Kidney (tissue), 14 donors: ENCODE results near the gene SPINK7. TPM values are rescaled to one million over a fixed set of nuclear protein-coding genes. Genes with fewer than 3 reads are reported as not detected.

Source experiments
- DNase-seq, 5 donors: peaks; one replicate each; pipeline ENCODE4 v3.0.0-alpha.2; 2013 to 2020
- FAIRE-seq: peaks from 2 replicates; lab custom pipeline; 2012; peaks lifted over from hg19 to GRCh38; lab: Jason Lieb, UNC
- H3K27ac ChIP-seq, 2 donors: one replicate each; pipeline ENCODE4 v1.7.0; 2013; ENCODE audit warnings: low read depth in 2 of 2, low read length in 2 of 2, inconsistent platforms in 1 of 2
- H3K27me3 ChIP-seq: one replicate; pipeline ENCODE4 v1.7.1; 2013; ENCODE audit warnings: low read length, inconsistent platforms; ENCODE audit not compliant: control insufficient read depth, insufficient read depth
- H3K36me3 ChIP-seq, 3 donors: one replicate each; pipeline versions ENCODE4 v1.7.0 to v1.7.1; 2013; ENCODE audit warnings: low read length in 3 of 3, control low read depth in 1 of 3, inconsistent platforms in 1 of 3; ENCODE audit not compliant: insufficient read depth in 3 of 3, control insufficient read depth in 2 of 3
- H3K4me1 ChIP-seq, 3 donors: one replicate each; pipeline versions ENCODE4 v1.7.0 to v1.7.1; 2013; ENCODE audit warnings: low read length in 3 of 3, inconsistent platforms in 1 of 3, low read depth in 1 of 3; ENCODE audit not compliant: control insufficient read depth in 2 of 3, insufficient read depth in 2 of 3
- H3K4me3 ChIP-seq, 3 donors: one replicate each; pipeline versions ENCODE4 v1.7.0 to v1.8.1; 2013; ENCODE audit warnings: low read length in 3 of 3, control low read depth in 1 of 3, inconsistent platforms in 1 of 3
- H3K9ac ChIP-seq, 3 donors: one replicate each; pipeline versions ENCODE4 v1.7.0 to v1.7.1; 2013; ENCODE audit warnings: low read length in 3 of 3, control low read depth in 1 of 3, inconsistent platforms in 1 of 3
- H3K9me3 ChIP-seq, 3 donors: one replicate each; pipeline versions ENCODE4 v1.7.0 to v1.7.1; 2013; ENCODE audit warnings: low read length in 3 of 3, control low read depth in 1 of 3, inconsistent platforms in 1 of 3; ENCODE audit not compliant: control insufficient read depth in 2 of 3, insufficient read depth in 1 of 3
- CTCF ChIP-seq: IDR thresholded peaks from 3 replicates; pipeline ENCODE4 v1.5.1; 2012; ENCODE audit warnings: mild to moderate bottlenecking, moderate library complexity, borderline replicate concordance; ENCODE audit not compliant: insufficient read depth; ENCODE audit errors: extremely low read depth
- intact Hi-C: fragments of 100-400 bp; cut with DNase I; formaldehyde crosslinking; loops from one replicate; pipeline ENCODE4 v1.11.1; 2022
- polyA plus RNA-seq: library from polyadenylated mRNA; stranded (reverse); fragments of 350-450 nt; fragmentation: Illumina TruSeq; extraction: RNeasy Lipid Tissue Mini Kit (QIAGEN cat#74804); gene quantifications from one replicate; pipeline ENCODE4 v1.2.3, GENCODE V29; 2014; ENCODE audit warnings: low read depth, low replicate concordance; ENCODE audit not compliant: insufficient read depth
- total RNA-seq: library from RNA; stranded (reverse); fragmentation: NEBNext Ultra II Directional; extraction: Animal tissue kit (Norgen Biotek cat#: 25700); gene quantifications from one replicate; pipeline ENCODE4 v1.2.1, GENCODE V29; 2021
- donor health status: control.
- donor health status: control.
- donor health status: control.
- donor health status: control.
- donor health status: control.
- donor health status: DM: yes; HTN: yes; CAD: no.
- donor health status: Normal renal cell carcinoma (clear cell type).

The SPINK7 gene
- total and polyA plus RNA-seq, 2 donors from 2014 or later: 1.8 TPM; not detected in 1

- H3K4me3 ChIP-seq: no peak overlapping the region
- peaks cover 0 to 4% (median 0%) of the 10 kb centered on the region in 3 donors for H3K9me3 ChIP-seq
- H3K9ac ChIP-seq: no peak overlapping the region
- no peak for TF ChIP-seq CTCF
- intact Hi-C loops: no loop called here
- no peak for DNase-seq
- H3K4me1 ChIP-seq: no peaks in the 10 kb centered on the region
- no peaks in the 10 kb centered on the region for H3K36me3 ChIP-seq
- H3K27me3 ChIP-seq: no peaks in the 10 kb centered on the region
- no peak overlapping the region for H3K27ac ChIP-seq
- FAIRE-seq: no peak
Measured at GRCh38 chr5:148309019-148309418, 3.2 kb upstream of the SPINK7 start.

- TF ChIP-seq CTCF: no peak
- no peak for FAIRE-seq
- no peaks in the 10 kb centered on the region for H3K27me3 ChIP-seq
- intact Hi-C loops: no loop called here
- no peak overlapping the region for H3K4me3 ChIP-seq
- H3K4me1 ChIP-seq: no peaks in the 10 kb centered on the region
- no peak overlapping the region for H3K9ac ChIP-seq
- DNase-seq: no peak
- H3K27ac ChIP-seq: no peak overlapping the region
- peaks cover 0 to 4% (median 0%) of the 10 kb centered on the region in 3 donors for H3K9me3 ChIP-seq
- no peaks in the 10 kb centered on the region for H3K36me3 ChIP-seq
Measured at GRCh38 chr5:148309746-148310145, 2.5 kb upstream of the SPINK7 start.

- no peak overlapping the region for H3K9ac ChIP-seq
- DNase-seq (no peak), FAIRE-seq (no peak)
- no peak overlapping the region for H3K4me3 ChIP-seq
- no peaks in the 10 kb centered on the region for H3K36me3 ChIP-seq
- intact Hi-C loops: no loop called here
- peaks cover 0 to 4% (median 0%) of the 10 kb centered on the region in 3 donors for H3K9me3 ChIP-seq
- H3K4me1 ChIP-seq: no peaks in the 10 kb centered on the region
- no peak overlapping the region for H3K27ac ChIP-seq
- H3K27me3 ChIP-seq: no peaks in the 10 kb centered on the region
- no peak for TF ChIP-seq CTCF
Measured at GRCh38 chr5:148311484-148311883, 739 bp upstream of the SPINK7 start.

GRCh38 chr5:148314187-148314586 is 2.0 kb downstream of the SPINK7 start:
- no peaks in the 10 kb centered on the region for H3K4me1 ChIP-seq
- no peak overlapping the region for H3K4me3 ChIP-seq
- DNase-seq (no peak), FAIRE-seq (no peak)
- H3K27ac ChIP-seq: no peak overlapping the region
- no peaks in the 10 kb centered on the region for H3K36me3 ChIP-seq
- intact Hi-C loops: no loop called here
- no peak overlapping the region for H3K9ac ChIP-seq
- no peaks in the 10 kb centered on the region for H3K9me3 ChIP-seq
- no peaks in the 10 kb centered on the region for H3K27me3 ChIP-seq
- no peak for TF ChIP-seq CTCF
